AG04450 (cell line): ENCODE measurements around the gene FRRS1. TPM values are rescaled to one million over a fixed set of nuclear protein-coding genes. Genes with fewer than 3 reads are reported as not detected.

ENCODE experiments used
- CTCF ChIA-PET: fragments of 300-600, 350-600 bp; formaldehyde crosslinking; extraction: SDS; loops from one replicate; lab custom pipeline; 2022; ENCODE audit warnings: antibody characterized with exemption, inconsistent platforms; lab: Charles Lee
- POLR2A ChIA-PET: fragments of 350-600 bp; formaldehyde crosslinking; extraction: SDS; loops from one replicate; lab custom pipeline; 2021; ENCODE audit warnings: antibody characterized with exemption, inconsistent platforms; lab: Yijun Ruan, JAX
- DNase-seq: peaks from one replicate; pipeline ENCODE4 v3.0.0-alpha.2; 2011; ENCODE audit warnings: low read depth, low spot score
- H3K27ac ChIP-seq: one replicate; pipeline ENCODE4 v1.5.1; 2012; ENCODE audit warnings: low read depth, low read length, control low read depth
- H3K27me3 ChIP-seq: one replicate; pipeline ENCODE4 v1.6.0; 2012; ENCODE audit warnings: low read length; ENCODE audit not compliant: control insufficient read depth, insufficient read depth
- H3K4me3 ChIP-seq: 2 replicates; pipeline ENCODE4 v1.5.1; 2011; ENCODE audit warnings: mild to moderate bottlenecking, low read depth, low read length, control low read depth
- H3K9me3 ChIP-seq: 2 replicates; pipeline ENCODE4 v1.5.1; 2012; ENCODE audit warnings: low read length; ENCODE audit not compliant: control insufficient read depth, insufficient read depth
- polyA plus RNA-seq: library from polyadenylated mRNA; depleted of rRNA; stranded (reverse); fragments of >200 nt; gene quantifications from 2 replicates; pipeline ENCODE4 v1.2.3, GENCODE V29; 2011
- TF ChIP-seq, protein P1 (sequence below): IDR thresholded peaks from 2 replicates; pipeline ENCODE4 v1.5.1; 2011; ENCODE audit warnings: low read depth, low read length, control low read depth, inconsistent platforms

The FRRS1 gene
- polyA plus RNA-seq, 1 experiment, result 9.7 TPM

DNA sequence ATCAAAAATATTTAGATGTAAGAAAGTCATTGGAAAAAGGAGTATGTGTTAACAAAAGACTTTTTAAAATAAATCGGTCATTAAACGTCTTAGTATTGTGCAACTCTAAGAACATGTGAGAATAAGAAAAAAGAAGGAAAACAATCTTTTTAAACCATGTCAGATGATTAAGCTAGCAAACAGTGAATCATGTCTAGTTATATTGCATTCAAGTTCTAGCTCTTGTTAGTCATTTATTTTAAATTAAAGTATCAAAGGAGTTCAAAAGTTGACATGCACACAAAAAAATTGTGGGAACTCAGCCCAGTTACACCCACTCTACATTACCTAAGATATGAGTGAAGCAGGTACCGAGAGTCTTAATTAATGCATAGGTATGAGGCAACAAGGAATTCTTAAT, 9.8 kb downstream of the FRRS1 start:
- H3K27ac ChIP-seq, result no peak overlapping the region
- CTCF ChIA-PET, result no interaction called here

DNA sequence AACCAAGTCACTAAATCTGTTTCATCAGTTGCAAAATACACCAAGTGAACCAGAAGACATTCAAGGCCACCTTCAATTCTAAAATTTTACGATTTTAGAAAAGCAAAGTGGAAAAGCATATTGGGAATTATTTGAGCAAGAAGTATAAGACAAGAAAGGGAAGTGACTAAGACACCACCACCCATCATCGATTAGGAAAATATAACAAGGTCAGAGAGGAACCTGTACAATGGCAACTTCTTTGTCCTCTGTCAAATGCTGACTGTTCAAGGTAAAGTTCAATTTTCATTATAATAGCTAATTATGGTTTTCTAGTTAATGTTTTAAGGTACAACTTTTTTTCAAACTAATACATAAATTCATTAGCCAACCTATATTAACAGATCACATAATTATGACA, 10.8 kb downstream of the FRRS1 start:
- H3K27me3 ChIP-seq, result no peaks in the 10 kb centered on the region
- TF ChIP-seq, protein P1, sequence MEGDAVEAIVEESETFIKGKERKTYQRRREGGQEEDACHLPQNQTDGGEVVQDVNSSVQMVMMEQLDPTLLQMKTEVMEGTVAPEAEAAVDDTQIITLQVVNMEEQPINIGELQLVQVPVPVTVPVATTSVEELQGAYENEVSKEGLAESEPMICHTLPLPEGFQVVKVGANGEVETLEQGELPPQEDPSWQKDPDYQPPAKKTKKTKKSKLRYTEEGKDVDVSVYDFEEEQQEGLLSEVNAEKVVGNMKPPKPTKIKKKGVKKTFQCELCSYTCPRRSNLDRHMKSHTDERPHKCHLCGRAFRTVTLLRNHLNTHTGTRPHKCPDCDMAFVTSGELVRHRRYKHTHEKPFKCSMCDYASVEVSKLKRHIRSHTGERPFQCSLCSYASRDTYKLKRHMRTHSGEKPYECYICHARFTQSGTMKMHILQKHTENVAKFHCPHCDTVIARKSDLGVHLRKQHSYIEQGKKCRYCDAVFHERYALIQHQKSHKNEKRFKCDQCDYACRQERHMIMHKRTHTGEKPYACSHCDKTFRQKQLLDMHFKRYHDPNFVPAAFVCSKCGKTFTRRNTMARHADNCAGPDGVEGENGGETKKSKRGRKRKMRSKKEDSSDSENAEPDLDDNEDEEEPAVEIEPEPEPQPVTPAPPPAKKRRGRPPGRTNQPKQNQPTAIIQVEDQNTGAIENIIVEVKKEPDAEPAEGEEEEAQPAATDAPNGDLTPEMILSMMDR, result no peak
- no peak overlapping the region for H3K27ac ChIP-seq
- H3K9me3 ChIP-seq, result no peaks in the 10 kb centered on the region
- ChIA-PET CTCF (interaction anchor here (1.5 kb wide), 1 partner anchor 28 kb away, joined by 3 read pairs; no protein-coding TSS in a partner anchor), POLR2A (no interaction called here)
- no peak overlapping the region for H3K4me3 ChIP-seq
- DNase-seq, result no peak

More for the DNA sequence above, 9.8 kb downstream of the FRRS1 start:
- H3K27me3 ChIP-seq, result no peaks in the 10 kb centered on the region
- TF ChIP-seq, protein P1, result no peak
- POLR2A ChIA-PET, result interaction anchor here (0.6 kb wide), 1 partner anchor 374 kb away, joined by 7 read pairs; no protein-coding TSS in a partner anchor
- DNase-seq, result no peak
- no peaks in the 10 kb centered on the region for H3K9me3 ChIP-seq
- no peak overlapping the region for H3K4me3 ChIP-seq

DNA sequence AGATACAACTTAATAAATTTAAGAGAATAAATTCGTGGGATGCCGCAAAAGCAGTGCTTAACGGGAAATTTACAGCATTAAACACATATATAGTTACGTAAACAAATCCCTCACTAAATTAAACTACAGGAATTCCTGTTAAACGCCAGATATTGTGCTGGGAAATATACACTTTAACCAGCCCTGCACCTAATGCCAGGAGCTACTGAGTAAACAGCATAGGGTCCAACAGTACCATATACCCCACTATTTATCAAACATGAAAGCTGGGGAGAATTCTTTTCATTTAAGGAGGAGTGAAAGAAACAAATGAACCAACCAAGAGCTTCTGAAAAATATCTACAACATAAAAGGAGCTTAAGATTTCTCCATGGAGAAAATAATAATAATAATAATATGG, 11.7 kb downstream of the FRRS1 start:
- Histone ChIP-seq H3K27ac (no peak overlapping the region), H3K27me3 (no peaks in the 10 kb centered on the region), H3K9me3 (no peaks in the 10 kb centered on the region), H3K4me3 (no peak overlapping the region)
- ChIA-PET CTCF (interaction anchor here (1.5 kb wide), 1 partner anchor 27 kb away, joined by 3 read pairs; no protein-coding TSS in a partner anchor), POLR2A (no interaction called here)
- DNase-seq, result no peak
- TF ChIP-seq, protein P1, result no peak

DNA sequence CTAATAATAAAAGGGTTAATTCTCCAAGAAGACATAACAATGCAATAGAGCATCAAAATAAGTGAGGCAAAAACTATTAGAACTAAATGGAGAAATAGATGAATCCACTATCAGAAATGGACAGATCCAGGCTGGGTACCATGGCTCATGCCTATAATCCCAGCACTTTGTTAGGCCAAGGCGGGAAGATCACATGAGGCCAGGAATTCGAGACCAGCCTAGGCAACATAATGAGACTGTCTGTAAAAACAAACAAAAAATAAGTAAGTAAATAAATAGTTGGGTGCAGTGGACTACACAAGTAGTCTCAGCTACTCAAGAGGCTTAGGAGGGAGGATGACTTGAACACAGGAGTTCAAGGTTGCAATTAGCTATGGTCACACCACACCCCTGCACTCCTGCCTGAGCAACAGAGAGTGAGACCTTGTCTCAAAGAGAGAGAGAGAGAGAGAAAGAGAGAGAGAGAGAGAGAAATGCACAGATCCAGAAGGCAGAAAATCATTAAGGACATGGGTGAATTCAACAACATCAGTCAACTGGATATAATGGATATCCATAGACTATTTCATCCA, 12.3 kb downstream of the FRRS1 start:
- Histone ChIP-seq H3K27ac (no peak overlapping the region), H3K4me3 (no peak overlapping the region), H3K27me3 (no peaks in the 10 kb centered on the region), H3K9me3 (no peaks in the 10 kb centered on the region)
- CTCF ChIA-PET, result interaction anchor here (1.5 kb wide), 1 partner anchor 26 kb away, joined by 3 read pairs; no protein-coding TSS in a partner anchor
- POLR2A ChIA-PET, result no interaction called here
- DNase-seq, result no peak
- TF ChIP-seq, protein P1, result no peak

DNA sequence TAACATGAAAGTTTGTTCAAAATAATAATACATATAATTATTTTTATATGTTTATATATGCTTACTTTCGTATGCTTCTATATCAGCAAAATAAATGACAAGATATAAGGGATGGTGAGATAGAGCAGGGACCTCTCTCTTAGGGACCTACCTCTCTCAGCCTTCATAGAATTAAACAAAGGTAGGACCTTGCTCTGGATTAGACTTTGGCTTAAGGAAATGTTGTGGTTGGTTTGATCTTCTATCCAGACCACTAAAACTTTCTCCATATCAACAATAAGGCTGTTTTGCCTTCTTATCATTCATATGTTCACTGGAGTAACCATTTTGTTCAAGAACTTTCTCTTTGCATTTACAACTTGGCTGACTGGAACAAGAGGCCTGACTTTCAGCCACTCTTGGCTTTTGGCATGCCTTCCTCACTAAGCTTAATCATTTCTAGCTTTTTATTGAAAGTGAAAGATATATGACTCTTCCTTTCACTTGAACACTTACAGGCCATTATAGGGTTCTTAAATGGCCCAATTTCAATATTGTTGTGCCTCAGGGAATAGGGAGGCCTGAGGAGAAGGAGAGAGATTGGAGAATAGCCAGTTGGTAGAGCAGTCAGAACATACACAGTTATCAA, 14.4 kb downstream of the FRRS1 start:
- CTCF ChIA-PET, result no interaction called here
- DNase-seq, result no peak
- TF ChIP-seq, protein P1, result no peak

More for the DNA sequence above, 14.4 kb downstream of the FRRS1 start:
- no peak overlapping the region for H3K27ac ChIP-seq
- POLR2A ChIA-PET, result no interaction called here
- no peaks in the 10 kb centered on the region for H3K27me3 ChIP-seq
- H3K9me3 ChIP-seq, result no peaks in the 10 kb centered on the region
- H3K4me3 ChIP-seq, result no peak overlapping the region
